ENCODE data around the gene MAP1LC3A. TPM values are rescaled to one million over a fixed set of nuclear protein-coding genes. Genes with fewer than 3 reads are reported as not detected.

Gene MAP1LC3A
- total RNA-seq, 1 experiment from 2014 or later = 16.9 TPM

DNA sequence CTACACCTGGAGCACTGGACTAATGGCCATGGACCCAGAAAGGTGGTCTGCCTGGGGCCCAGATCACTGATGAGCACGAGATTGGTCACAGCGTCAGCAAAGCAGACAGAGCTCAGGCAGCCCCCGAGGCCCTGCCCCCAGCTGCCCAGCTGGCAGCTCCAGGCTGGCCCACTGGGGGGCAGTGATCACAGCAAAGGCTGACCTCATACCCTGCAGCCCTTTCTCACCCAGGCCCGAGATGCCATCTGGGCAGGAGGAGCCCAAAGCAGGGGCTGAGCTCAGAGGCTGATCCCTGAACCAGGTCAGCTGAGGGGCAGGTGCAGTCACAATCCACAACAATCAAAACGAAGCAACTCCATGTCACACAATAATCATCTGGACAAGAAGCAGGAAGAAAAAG is 4.1 kb downstream of the MAP1LC3A start:
- no peaks in the 10 kb centered on the region for H3K27me3 ChIP-seq (replicated peaks; ENCODE audit: insufficient read depth, low read depth, low read length, poor library complexity)
- no peak overlapping the region for H3K27ac ChIP-seq (ENCODE audit: low read depth, low read length, poor library complexity, severe bottlenecking)
- BruUV-seq (replicated peaks) = no TSS peak
- H3K4me1 ChIP-seq (ENCODE audit: insufficient read depth, low read length, poor library complexity, severe bottlenecking) = no peaks in the 10 kb centered on the region
- H3K4me3 ChIP-seq (ENCODE audit: low read depth, low read length, poor library complexity, severe bottlenecking) = no peak overlapping the region
- H3K9me3 ChIP-seq (ENCODE audit: low read depth, low read length, poor library complexity, severe bottlenecking) = no peaks in the 10 kb centered on the region
- CTCF ChIA-PET = no interaction called here
- no peaks in the 10 kb centered on the region for H3K36me3 ChIP-seq (ENCODE audit: insufficient read depth, low read length, poor library complexity, severe bottlenecking)
- no peak for DNase-seq (ENCODE audit: low spot score)
- intact Hi-C loops (cut with micrococcal nuclease; ENCODE audit: unreplicated experiment) = no loop called here
- no peak for TF ChIP-seq EZH2 (IDR thresholded peaks at IDR 0.05; ENCODE audit: borderline replicate concordance, low read depth, low read length, poor library complexity, severe bottlenecking)
- TF ChIP-seq, protein P1, sequence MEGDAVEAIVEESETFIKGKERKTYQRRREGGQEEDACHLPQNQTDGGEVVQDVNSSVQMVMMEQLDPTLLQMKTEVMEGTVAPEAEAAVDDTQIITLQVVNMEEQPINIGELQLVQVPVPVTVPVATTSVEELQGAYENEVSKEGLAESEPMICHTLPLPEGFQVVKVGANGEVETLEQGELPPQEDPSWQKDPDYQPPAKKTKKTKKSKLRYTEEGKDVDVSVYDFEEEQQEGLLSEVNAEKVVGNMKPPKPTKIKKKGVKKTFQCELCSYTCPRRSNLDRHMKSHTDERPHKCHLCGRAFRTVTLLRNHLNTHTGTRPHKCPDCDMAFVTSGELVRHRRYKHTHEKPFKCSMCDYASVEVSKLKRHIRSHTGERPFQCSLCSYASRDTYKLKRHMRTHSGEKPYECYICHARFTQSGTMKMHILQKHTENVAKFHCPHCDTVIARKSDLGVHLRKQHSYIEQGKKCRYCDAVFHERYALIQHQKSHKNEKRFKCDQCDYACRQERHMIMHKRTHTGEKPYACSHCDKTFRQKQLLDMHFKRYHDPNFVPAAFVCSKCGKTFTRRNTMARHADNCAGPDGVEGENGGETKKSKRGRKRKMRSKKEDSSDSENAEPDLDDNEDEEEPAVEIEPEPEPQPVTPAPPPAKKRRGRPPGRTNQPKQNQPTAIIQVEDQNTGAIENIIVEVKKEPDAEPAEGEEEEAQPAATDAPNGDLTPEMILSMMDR (conservative IDR thresholded peaks at IDR 0.05; ENCODE audit: low read depth, low read length) = peak; percentile 47
- POLR2A ChIA-PET (ENCODE audit: low non-redundant PET) = no interaction called here

- H3K4me3 ChIP-seq (ENCODE audit: low read depth, low read length, poor library complexity, severe bottlenecking) = no peak overlapping the region
- no peaks in the 10 kb centered on the region for H3K4me1 ChIP-seq (ENCODE audit: insufficient read depth, low read length, poor library complexity, severe bottlenecking)
- ChIA-PET POLR2A (ENCODE audit: low non-redundant PET) (interaction anchor here (0.6 kb wide), 1 partner anchor 143 kb away, joined by 3 read pairs; no protein-coding TSS in a partner anchor), CTCF (no interaction called here)
- no peaks in the 10 kb centered on the region for H3K36me3 ChIP-seq (ENCODE audit: insufficient read depth, low read length, poor library complexity, severe bottlenecking)
- H3K27ac ChIP-seq (ENCODE audit: low read depth, low read length, poor library complexity, severe bottlenecking) = no peak overlapping the region
- intact Hi-C loops (cut with micrococcal nuclease; ENCODE audit: unreplicated experiment) = no loop called here
- H3K27me3 ChIP-seq (replicated peaks; ENCODE audit: insufficient read depth, low read depth, low read length, poor library complexity) = no peaks in the 10 kb centered on the region
- no peaks in the 10 kb centered on the region for H3K9me3 ChIP-seq (ENCODE audit: low read depth, low read length, poor library complexity, severe bottlenecking)
- DNase-seq (ENCODE audit: low spot score) = no peak
- no peak for TF ChIP-seq EZH2 (IDR thresholded peaks at IDR 0.05; ENCODE audit: borderline replicate concordance, low read depth, low read length, poor library complexity, severe bottlenecking)
- TF ChIP-seq, protein P1 (conservative IDR thresholded peaks at IDR 0.05; ENCODE audit: low read depth, low read length) = no peak
- BruUV-seq (replicated peaks) = no TSS peak
These were observed 6.3 kb downstream of the MAP1LC3A start for GRCh38 chr20:34564833-34565232.

DNA sequence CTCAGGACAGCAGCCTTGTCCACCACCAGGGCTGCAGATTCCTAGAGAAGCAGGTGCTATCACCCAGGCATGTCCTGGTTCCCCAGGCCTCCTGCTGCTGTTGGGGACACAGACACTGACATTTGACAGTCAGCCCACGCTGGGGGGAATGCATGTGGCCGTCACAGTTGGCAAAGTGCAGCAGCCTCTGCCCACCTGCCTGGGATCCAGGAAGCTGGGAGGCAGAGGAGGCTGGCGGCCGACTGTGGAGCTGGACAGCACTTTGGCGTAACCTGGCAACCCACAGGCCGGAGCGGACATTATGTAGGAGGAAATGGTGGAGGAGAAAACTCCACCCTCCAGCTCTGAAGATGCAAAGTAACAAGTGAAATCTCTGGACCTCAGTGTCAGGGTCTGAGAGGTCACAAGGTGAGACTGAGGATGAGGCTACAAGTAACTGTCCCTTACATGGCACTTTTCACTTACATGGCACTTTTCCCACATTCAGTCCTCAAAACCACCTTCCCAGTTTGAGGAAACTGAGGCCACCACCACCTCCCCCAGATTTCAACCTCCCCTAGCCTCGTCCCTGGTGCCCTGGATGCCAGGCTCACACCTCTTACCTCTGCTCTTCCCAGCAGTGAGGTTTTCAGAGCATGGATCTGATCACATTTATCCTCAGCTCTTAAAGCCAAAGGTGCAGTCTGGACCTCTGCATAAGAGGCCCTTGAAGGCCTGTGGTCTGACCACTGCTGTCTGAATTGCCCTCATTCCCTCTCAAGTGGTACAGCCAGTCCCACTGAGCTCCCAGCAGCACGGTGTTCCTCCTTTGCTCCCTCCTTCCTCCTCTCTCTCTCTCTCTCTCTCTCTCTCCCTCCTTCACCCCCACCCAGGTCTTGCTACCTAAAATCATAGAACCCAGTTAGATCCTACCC is 8.7 kb downstream of the MAP1LC3A start:
- H3K27me3 ChIP-seq (replicated peaks; ENCODE audit: insufficient read depth, low read depth, low read length, poor library complexity) = no peaks in the 10 kb centered on the region
- H3K4me1 ChIP-seq (ENCODE audit: insufficient read depth, low read length, poor library complexity, severe bottlenecking) = no peaks in the 10 kb centered on the region
- H3K9me3 ChIP-seq (ENCODE audit: low read depth, low read length, poor library complexity, severe bottlenecking) = no peaks in the 10 kb centered on the region
- BruUV-seq (replicated peaks) = no TSS peak
- ChIA-PET POLR2A (ENCODE audit: low non-redundant PET) (no interaction called here), CTCF (no interaction called here)
- intact Hi-C loops (cut with micrococcal nuclease; ENCODE audit: unreplicated experiment) = no loop called here
- no peak for TF ChIP-seq EZH2 (IDR thresholded peaks at IDR 0.05; ENCODE audit: borderline replicate concordance, low read depth, low read length, poor library complexity, severe bottlenecking)
- TF ChIP-seq, protein P1 (conservative IDR thresholded peaks at IDR 0.05; ENCODE audit: low read depth, low read length) = no peak
- no peak overlapping the region for H3K27ac ChIP-seq (ENCODE audit: low read depth, low read length, poor library complexity, severe bottlenecking)
- no peak overlapping the region for H3K4me3 ChIP-seq (ENCODE audit: low read depth, low read length, poor library complexity, severe bottlenecking)
- no peaks in the 10 kb centered on the region for H3K36me3 ChIP-seq (ENCODE audit: insufficient read depth, low read length, poor library complexity, severe bottlenecking)
- no peak for DNase-seq (ENCODE audit: low spot score)
